GM23338 (cell line): ENCODE measurements around the gene EYS. TPM values are rescaled to one million over a fixed set of nuclear protein-coding genes. Genes with fewer than 3 reads are reported as not detected.

ENCODE experiments used
- ATAC-seq: fragments of 200-7000 bp; cut with Tn5 transposase; 3 replicates; pipeline ENCODE4 v1.9.1; 2020
- DNase-seq: peaks from one replicate; pipeline ENCODE4 v3.0.0-alpha.2; 2015; ENCODE audit warnings: low spot score
- H2AFZ ChIP-seq: fragments of 200-600 bp; sonication (generic); 2 replicates; pipeline ENCODE4 v1.8.0; 2016; ENCODE audit warnings: antibody characterized with exemption, mild to moderate bottlenecking, moderate library complexity
- H3F3A ChIP-seq: fragments of 200-600 bp; sonication (generic); replicated peaks from 2 replicates; pipeline ENCODE4 v1.8.0; 2017; ENCODE audit warnings: antibody characterized with exemption, mixed run types, low read depth
- H3K27ac ChIP-seq: fragments of 200-600 bp; sonication (generic); 2 replicates; pipeline ENCODE4 v1.6.1; 2016; ENCODE audit warnings: low read depth
- H3K27me3 ChIP-seq: fragments of 200-600 bp; sonication (generic); 2 replicates; pipeline ENCODE4 v1.8.0; 2016; ENCODE audit warnings: mild to moderate bottlenecking, mixed run types, moderate library complexity; ENCODE audit not compliant: insufficient read depth
- H3K36me3 ChIP-seq: fragments of 200-600 bp; sonication (generic); 2 replicates; pipeline ENCODE4 v1.8.0; 2016; ENCODE audit warnings: mild to moderate bottlenecking; ENCODE audit not compliant: insufficient read depth
- H3K4me1 ChIP-seq: fragments of 200-600 bp; sonication (generic); 2 replicates; pipeline ENCODE4 v1.8.0; 2016; ENCODE audit warnings: mild to moderate bottlenecking, moderate library complexity; ENCODE audit not compliant: insufficient read depth
- H3K4me2 ChIP-seq: fragments of 200-600 bp; sonication (generic); 2 replicates; pipeline ENCODE4 v1.7.1; 2017; ENCODE audit warnings: mixed run types
- H3K4me3 ChIP-seq: fragments of 200-600 bp; sonication (generic); 2 replicates; pipeline ENCODE4 v1.6.1; 2016; ENCODE audit warnings: mixed run types
- H3K79me2 ChIP-seq: fragments of 200-600 bp; sonication (generic); replicated peaks from 2 replicates; pipeline ENCODE4 v1.8.0; 2017; ENCODE audit warnings: mild to moderate bottlenecking; ENCODE audit not compliant: insufficient read depth
- H3K9me2 ChIP-seq: fragments of 200-600 bp; sonication (generic); 2 replicates; pipeline ENCODE4 v1.8.0; 2017; ENCODE audit not compliant: insufficient read depth
- H4K20me1 ChIP-seq: fragments of 200-600 bp; sonication (generic); replicated peaks from 2 replicates; pipeline ENCODE4 v1.8.0; 2017; ENCODE audit warnings: mild to moderate bottlenecking; ENCODE audit not compliant: insufficient read depth
- H3K27ac Mint-ChIP-seq: 2 replicates; pipeline ENCODE4 v1.8.0; 2020; ENCODE audit warnings: inconsistent platforms, mild to moderate bottlenecking, moderate library complexity, mixed read lengths
- H3K27me3 Mint-ChIP-seq: 3 replicates; pipeline ENCODE4 v1.8.0; 2022; ENCODE audit warnings: low read depth, mild to moderate bottlenecking, moderate library complexity, mixed read lengths, inconsistent platforms; ENCODE audit not compliant: insufficient read depth, poor library complexity
- H3K36me3 Mint-ChIP-seq: 3 replicates; pipeline ENCODE4 v1.8.0; 2021; ENCODE audit warnings: low read depth, mild to moderate bottlenecking, inconsistent platforms, moderate library complexity, mixed read lengths
- H3K4me1 Mint-ChIP-seq: 3 replicates; pipeline ENCODE4 v1.8.0; 2020; ENCODE audit warnings: mild to moderate bottlenecking, inconsistent platforms, mixed read lengths
- H3K4me3 Mint-ChIP-seq: 3 replicates; pipeline ENCODE4 v1.8.0; 2021; ENCODE audit warnings: moderate library complexity, mild to moderate bottlenecking, inconsistent platforms, mixed read lengths
- H3K9me3 Mint-ChIP-seq: 3 replicates; pipeline ENCODE4 v1.8.0; 2020; ENCODE audit warnings: moderate library complexity, mild to moderate bottlenecking, inconsistent platforms, mixed read lengths
- CREB1 ChIP-seq: fragments of 250-450 bp; sonication (Bioruptor Pico); IDR thresholded peaks from 2 replicates; pipeline ENCODE4 v1.5.0; 2020; ENCODE audit warnings: low read depth, mild to moderate bottlenecking, moderate library complexity
- EZH2 ChIP-seq: fragments of 200-600 bp; sonication (generic); IDR thresholded peaks from one replicate; pipeline ENCODE4 v1.8.0; 2017; ENCODE audit warnings: antibody characterized with exemption, mild to moderate bottlenecking, low read depth; ENCODE audit not compliant: unreplicated experiment
- EZH2phosphoT487 ChIP-seq: fragments of 200-600 bp; sonication (generic); IDR thresholded peaks from one replicate; pipeline ENCODE4 v1.8.1; 2018; ENCODE audit warnings: antibody characterized with exemption; ENCODE audit not compliant: unreplicated experiment
- NANOG ChIP-seq: IDR thresholded peaks from 2 replicates; pipeline ENCODE4 v1.6.1; 2016; ENCODE audit warnings: antibody characterized with exemption, borderline replicate concordance
- POLR2AphosphoS5 ChIP-seq: IDR thresholded peaks from 2 replicates; pipeline ENCODE4 v1.6.1; 2016; ENCODE audit warnings: antibody characterized with exemption, low read depth
- REST ChIP-seq: IDR thresholded peaks from one replicate; pipeline ENCODE4 v1.6.1; 2018; ENCODE audit warnings: antibody characterized with exemption; ENCODE audit not compliant: unreplicated experiment
- STAT1 ChIP-seq: IDR thresholded peaks from one replicate; pipeline ENCODE4 v1.6.1; 2016; ENCODE audit warnings: antibody characterized with exemption; ENCODE audit not compliant: unreplicated experiment
- ZNF114 ChIP-seq: fragments of 250-450 bp; sonication (Bioruptor Pico); IDR thresholded peaks from 2 replicates; pipeline ENCODE4 v1.5.0; 2020; ENCODE audit warnings: mild to moderate bottlenecking, moderate library complexity
- ZNF331 ChIP-seq: fragments of 250-450 bp; sonication (Bioruptor Pico); IDR thresholded peaks from 2 replicates; pipeline ENCODE4 v1.5.0; 2020; ENCODE audit warnings: low read depth, mild to moderate bottlenecking, moderate library complexity
- polyA plus RNA-seq: library from polyadenylated mRNA; unstranded; fragments of >200 nt; fragmentation: Nextera tagmentation; extraction: Ambion mirVana; gene quantifications from 2 replicates; pipeline ENCODE4 v1.2.1, GENCODE V29; 2016
- total RNA-seq: library from RNA; depleted of rRNA; stranded (reverse); fragments of >200 nt; shearing (Covaris generic); gene quantifications from 2 replicates; pipeline ENCODE4 v1.2.3, GENCODE V29; 2014
- TF ChIP-seq, protein P1 (sequence below): fragments of 250-450 bp; sonication (Bioruptor Pico); IDR thresholded peaks from 2 replicates; pipeline ENCODE4 v1.5.0; 2020; ENCODE audit warnings: mild to moderate bottlenecking, moderate library complexity

Gene EYS
- total and polyA plus RNA-seq, 2 experiments from 2014 or later: 0.38 to 0.52 TPM

DNA sequence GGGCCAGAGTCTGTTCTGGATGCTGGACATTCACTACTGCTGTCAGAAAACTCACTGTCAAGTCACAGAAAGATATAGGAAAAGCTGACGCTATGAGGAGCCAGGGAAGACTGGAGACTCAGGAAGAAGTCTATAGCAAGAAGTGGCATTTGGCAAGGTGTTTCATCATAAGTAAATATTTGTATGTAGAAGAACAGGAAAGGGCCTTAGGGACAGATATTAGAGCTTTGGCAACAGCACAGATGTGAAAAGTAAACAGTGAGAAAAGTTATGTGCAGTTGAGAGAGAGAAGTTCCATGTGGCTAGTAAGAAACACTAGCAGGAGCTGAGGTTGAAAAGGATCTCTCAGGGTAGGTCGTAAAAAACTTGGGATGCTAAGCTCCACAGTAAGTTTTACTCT, 1202.5 kb downstream of the EYS start (continued):
- TF ChIP-seq REST: no peak
- TF ChIP-seq EZH2: no peak
- TF ChIP-seq STAT1: no peak

DNA sequence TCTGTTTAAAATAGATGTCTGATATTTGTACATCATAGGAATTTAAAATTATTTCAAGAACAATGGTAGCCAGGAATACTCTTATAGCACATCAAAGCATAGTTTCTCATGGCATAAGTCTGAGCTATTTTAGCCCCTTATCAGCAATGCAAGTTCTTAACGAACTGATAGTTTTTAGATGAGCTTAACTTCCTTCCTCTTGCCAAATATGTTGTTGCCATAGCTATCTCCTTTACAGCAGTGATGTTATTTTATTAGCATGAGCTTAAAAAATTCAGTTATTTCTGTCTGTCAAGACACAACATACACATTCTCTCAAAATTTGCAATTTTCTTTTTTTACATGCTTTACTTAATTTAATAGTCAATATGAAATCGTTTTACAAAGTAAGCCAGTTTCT, 1204.2 kb downstream of the EYS start:
- H3K79me2 ChIP-seq: no peaks in the 10 kb centered on the region
- Mint-ChIP-seq H3K9me3 (peaks cover 2% of the 10 kb centered on the region; the same call in 1 of the 3 replicates), H3K4me3 (no peak overlapping the region), H3K27me3 (peaks cover 2% of the 10 kb centered on the region), H3K36me3 (no peaks in the 10 kb centered on the region), H3K27ac (no peak overlapping the region), H3K4me1 (no peaks in the 10 kb centered on the region)
- no peak overlapping the region for H3K4me3 ChIP-seq
- H3K36me3 ChIP-seq: no peaks in the 10 kb centered on the region
- H3F3A ChIP-seq: no peaks in the 10 kb centered on the region
- H3K27ac ChIP-seq: no peak overlapping the region
- no peak overlapping the region for H2AFZ ChIP-seq
- no peaks in the 10 kb centered on the region for H3K27me3 ChIP-seq
- DNase-seq: no peak
- no peaks in the 10 kb centered on the region for H4K20me1 ChIP-seq
- H3K4me2 ChIP-seq: no peak overlapping the region
- H3K9me2 ChIP-seq: no peaks in the 10 kb centered on the region
- no peaks in the 10 kb centered on the region for H3K4me1 ChIP-seq
- ATAC-seq: no peak
- TF ChIP-seq ZNF331 (CRISPR knock-in tag) (no peak), REST (no peak), CREB1 (no peak), ZNF114 (CRISPR knock-in tag) (no peak), EZH2phosphoT487 (no peak), STAT1 (no peak), NANOG (no peak), EZH2 (no peak), POLR2AphosphoS5 (no peak)
- TF ChIP-seq, protein P1, sequence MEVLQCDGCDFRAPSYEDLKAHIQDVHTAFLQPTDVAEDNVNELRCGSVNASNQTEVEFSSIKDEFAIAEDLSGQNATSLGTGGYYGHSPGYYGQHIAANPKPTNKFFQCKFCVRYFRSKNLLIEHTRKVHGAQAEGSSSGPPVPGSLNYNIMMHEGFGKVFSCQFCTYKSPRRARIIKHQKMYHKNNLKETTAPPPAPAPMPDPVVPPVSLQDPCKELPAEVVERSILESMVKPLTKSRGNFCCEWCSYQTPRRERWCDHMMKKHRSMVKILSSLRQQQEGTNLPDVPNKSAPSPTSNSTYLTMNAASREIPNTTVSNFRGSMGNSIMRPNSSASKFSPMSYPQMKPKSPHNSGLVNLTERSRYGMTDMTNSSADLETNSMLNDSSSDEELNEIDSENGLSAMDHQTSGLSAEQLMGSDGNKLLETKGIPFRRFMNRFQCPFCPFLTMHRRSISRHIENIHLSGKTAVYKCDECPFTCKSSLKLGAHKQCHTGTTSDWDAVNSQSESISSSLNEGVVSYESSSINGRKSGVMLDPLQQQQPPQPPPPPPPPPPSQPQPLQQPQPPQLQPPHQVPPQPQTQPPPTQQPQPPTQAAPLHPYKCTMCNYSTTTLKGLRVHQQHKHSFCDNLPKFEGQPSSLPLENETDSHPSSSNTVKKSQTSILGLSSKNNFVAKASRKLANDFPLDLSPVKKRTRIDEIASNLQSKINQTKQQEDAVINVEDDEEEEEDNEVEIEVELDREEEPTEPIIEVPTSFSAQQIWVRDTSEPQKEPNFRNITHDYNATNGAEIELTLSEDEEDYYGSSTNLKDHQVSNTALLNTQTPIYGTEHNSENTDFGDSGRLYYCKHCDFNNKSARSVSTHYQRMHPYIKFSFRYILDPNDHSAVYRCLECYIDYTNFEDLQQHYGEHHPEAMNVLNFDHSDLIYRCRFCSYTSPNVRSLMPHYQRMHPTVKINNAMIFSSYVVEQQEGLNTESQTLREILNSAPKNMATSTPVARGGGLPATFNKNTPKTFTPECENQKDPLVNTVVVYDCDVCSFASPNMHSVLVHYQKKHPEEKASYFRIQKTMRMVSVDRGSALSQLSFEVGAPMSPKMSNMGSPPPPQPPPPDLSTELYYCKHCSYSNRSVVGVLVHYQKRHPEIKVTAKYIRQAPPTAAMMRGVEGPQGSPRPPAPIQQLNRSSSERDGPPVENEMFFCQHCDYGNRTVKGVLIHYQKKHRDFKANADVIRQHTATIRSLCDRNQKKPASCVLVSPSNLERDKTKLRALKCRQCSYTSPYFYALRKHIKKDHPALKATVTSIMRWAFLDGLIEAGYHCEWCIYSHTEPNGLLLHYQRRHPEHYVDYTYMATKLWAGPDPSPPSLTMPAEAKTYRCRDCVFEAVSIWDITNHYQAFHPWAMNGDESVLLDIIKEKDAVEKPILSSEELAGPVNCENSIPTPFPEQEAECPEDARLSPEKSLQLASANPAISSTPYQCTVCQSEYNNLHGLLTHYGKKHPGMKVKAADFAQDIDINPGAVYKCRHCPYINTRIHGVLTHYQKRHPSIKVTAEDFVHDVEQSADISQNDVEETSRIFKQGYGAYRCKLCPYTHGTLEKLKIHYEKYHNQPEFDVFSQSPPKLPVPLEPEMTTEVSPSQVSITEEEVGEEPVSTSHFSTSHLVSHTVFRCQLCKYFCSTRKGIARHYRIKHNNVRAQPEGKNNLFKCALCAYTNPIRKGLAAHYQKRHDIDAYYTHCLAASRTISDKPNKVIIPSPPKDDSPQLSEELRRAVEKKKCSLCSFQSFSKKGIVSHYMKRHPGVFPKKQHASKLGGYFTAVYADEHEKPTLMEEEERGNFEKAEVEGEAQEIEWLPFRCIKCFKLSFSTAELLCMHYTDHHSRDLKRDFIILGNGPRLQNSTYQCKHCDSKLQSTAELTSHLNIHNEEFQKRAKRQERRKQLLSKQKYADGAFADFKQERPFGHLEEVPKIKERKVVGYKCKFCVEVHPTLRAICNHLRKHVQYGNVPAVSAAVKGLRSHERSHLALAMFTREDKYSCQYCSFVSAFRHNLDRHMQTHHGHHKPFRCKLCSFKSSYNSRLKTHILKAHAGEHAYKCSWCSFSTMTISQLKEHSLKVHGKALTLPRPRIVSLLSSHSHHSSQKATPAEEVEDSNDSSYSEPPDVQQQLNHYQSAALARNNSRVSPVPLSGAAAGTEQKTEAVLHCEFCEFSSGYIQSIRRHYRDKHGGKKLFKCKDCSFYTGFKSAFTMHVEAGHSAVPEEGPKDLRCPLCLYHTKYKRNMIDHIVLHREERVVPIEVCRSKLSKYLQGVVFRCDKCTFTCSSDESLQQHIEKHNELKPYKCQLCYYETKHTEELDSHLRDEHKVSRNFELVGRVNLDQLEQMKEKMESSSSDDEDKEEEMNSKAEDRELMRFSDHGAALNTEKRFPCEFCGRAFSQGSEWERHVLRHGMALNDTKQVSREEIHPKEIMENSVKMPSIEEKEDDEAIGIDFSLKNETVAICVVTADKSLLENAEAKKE (CRISPR knock-in tag): no peak
